AG09319 (cell line): ENCODE data around the gene TMEM108.

ENCODE experiments used
- DNase-seq: peaks from one replicate; pipeline ENCODE4 v3.0.0-alpha.2; 2010; ENCODE audit warnings: low read depth; ENCODE audit errors: extremely low read depth
- CTCF ChIP-seq: IDR thresholded peaks from 2 replicates; pipeline ENCODE4 v1.5.1; 2011; ENCODE audit warnings: low read depth, mild to moderate bottlenecking, inconsistent platforms, low read length, moderate library complexity

The TMEM108 gene

DNA sequence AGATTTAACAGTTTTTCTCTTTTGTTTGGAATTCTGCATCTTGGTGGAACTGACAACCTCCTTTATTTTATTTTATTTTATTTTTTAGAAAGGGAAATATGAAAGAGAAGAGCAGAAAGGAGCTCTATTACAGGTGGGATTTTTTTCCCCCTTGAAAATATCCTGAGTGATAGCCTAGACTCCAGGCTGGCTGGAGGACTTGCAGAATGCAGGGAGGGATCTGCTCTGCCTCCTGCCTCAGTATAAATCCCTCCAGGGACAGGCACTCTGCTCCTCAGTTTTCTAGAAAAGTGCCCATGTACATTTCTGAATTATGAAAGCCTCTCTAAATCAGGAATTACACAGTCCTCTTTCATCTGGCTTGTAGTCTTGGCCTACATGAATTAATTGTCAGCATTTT lies 173.7 kb downstream of the TMEM108 start:
- DNase-seq = no peak
- TF ChIP-seq CTCF = no peak

GRCh38 chr3:133213937-133214336 lies 175.7 kb downstream of the TMEM108 start:
- no peak for DNase-seq
- TF ChIP-seq CTCF = no peak

DNA sequence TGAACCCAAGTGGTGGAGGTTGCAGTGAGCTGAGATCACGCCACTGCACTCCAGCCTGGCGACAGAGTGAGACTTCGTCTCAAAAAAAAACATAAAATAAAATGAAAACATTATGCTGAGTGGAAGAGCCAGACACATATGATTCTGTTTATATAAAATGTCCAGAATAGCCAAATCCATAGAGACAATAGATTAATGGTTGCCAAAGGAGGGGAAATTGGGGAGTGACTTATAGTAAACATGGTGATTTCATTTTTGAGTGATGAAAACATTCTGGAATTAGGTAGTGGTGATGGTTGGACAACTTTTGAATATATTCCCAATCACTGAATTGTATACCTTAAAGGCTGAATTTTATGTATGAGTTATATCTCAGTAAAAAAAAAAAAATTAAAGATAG lies 189.6 kb downstream of the TMEM108 start:
- no peak for DNase-seq
- no peak for TF ChIP-seq CTCF

DNA sequence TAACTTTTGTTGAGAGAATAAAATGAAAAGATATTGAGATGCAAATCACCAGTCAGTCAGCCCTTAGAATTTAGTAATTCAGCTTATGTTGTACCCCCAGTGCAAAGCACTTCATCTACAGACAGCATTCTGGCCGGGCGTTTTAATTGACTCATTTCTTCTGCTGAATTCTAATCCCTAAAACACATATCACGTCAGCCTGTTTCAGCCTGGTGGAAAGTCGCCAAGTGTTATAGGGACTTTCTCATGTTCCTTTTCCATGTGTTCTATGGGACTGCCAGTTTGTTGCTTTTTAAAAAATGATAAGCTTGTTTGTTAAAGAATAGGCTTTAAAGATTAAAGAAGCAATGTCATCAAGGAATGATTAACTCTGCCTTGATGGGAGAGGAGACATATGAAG lies 192.0 kb downstream of the TMEM108 start:
- no peak for TF ChIP-seq CTCF
- no peak for DNase-seq

DNA sequence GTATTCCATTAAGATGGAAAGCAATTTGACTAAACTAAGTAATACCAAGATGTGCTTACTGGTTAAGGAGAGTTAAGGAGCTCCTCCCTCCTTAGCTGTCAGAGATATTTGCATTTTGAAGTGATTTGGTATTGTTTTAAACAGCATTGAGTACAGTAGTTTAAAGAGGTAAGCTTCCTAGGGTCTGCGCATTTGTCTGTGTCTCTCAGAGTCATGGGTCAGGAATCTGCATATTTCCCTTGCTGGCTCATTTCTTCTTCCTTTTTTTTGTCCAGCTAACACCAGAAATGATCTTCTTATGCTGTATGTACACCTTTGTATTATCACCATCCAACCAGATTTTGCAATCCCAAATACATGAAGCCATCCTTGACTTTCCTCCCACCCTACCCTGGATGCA lies 198.7 kb downstream of the TMEM108 start:
- DNase-seq = no peak
- no peak for TF ChIP-seq CTCF

DNA sequence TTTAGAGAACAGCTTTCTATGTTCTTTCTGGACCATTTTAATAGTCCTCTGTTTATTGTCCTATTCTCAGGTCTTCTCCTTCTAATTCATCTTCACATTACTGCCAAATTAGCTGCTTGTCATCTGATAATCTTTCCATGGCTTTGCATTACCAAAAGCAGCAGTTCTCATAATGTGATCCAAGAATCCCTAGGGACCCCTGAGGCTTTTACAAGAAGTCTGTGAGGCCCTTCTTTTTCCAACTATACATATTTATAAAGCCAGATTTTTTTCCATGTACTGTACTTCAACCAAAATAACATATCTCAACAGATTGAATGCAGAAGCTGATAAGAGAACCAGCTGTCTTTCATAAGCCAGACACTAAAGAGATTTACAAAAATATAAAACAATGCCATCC lies 199.2 kb downstream of the TMEM108 start:
- DNase-seq = no peak
- no peak for TF ChIP-seq CTCF

DNA sequence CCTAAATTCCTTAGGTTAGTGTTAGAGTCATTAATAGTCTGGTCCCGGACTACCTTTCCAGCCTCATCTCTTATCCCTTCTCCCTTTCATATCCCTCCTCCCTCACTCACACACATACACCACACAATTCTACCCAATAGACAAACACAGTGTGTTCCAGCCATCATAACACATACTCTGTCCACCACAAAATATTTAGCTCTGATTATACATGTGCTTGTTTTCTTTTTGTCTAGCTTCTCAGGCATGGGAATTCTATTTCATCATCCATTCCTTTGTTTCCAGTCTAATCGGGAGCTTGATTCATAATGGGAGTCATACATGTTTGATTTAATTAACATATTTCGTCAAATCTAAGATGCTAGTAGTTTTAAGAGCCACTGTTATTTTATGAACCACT lies 199.8 kb downstream of the TMEM108 start:
- DNase-seq = no peak
- TF ChIP-seq CTCF = no peak

DNA sequence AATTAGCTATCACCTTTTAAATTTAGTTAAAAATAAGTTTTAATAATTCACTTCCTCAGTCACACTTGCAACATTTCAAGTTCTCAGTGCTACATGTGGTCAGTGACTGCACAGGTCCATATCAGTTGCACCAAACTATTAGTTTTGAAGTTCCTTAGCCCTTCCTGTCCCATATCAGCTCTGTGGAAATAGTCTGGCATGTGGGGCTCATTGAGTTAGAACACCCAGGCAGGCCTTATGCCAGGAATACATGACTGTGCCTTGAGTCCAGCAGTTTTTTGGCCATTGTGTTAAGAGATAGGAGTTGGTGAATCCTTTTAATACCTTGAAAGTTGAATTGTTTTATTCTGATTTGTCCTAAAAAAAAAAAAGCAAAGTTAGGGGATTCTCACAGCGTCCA lies 207.9 kb downstream of the TMEM108 start:
- no peak for TF ChIP-seq CTCF
- DNase-seq = no peak
